Neural progenitor cell (in vitro differentiated cells): ENCODE measurements around the gene TMCO4. TPM values are rescaled to one million over a fixed set of nuclear protein-coding genes. Genes with fewer than 3 reads are reported as not detected.

Experiments used
- DNase-seq: peaks from one replicate; pipeline ENCODE4 v3.0.0-alpha.2; 2016; ENCODE audit warnings: low spot score
- H2AFZ ChIP-seq: fragments of 200-600 bp; sonication (generic); replicated peaks from 2 replicates; pipeline ENCODE4 v1.6.1; 2016; ENCODE audit warnings: antibody characterized with exemption
- H3F3A ChIP-seq: fragments of 200-600 bp; sonication (generic); 2 replicates; pipeline ENCODE4 v1.6.1; 2016; ENCODE audit warnings: antibody characterized with exemption, low read depth
- H3K27ac ChIP-seq: fragments of 200-600 bp; sonication (generic); 2 replicates; pipeline ENCODE4 v1.5.1; 2016; ENCODE audit warnings: mild to moderate bottlenecking
- H3K27me3 ChIP-seq: fragments of 200-600 bp; sonication (generic); 2 replicates; pipeline ENCODE4 v1.6.1; 2016; ENCODE audit warnings: mild to moderate bottlenecking, moderate library complexity
- H3K36me3 ChIP-seq: fragments of 200-600 bp; sonication (generic); 2 replicates; pipeline ENCODE4 v1.5.1; 2016
- H3K4me1 ChIP-seq: fragments of 200-600 bp; sonication (generic); 2 replicates; pipeline ENCODE4 v1.6.1; 2016; ENCODE audit warnings: mixed run types
- H3K4me2 ChIP-seq: fragments of 200-600 bp; sonication (generic); 2 replicates; pipeline ENCODE4 v1.6.1; 2016
- H3K4me3 ChIP-seq: fragments of 200-600 bp; sonication (generic); 2 replicates; pipeline ENCODE4 v1.5.1; 2016
- H3K79me2 ChIP-seq: fragments of 200-600 bp; sonication (generic); 2 replicates; pipeline ENCODE4 v1.6.1; 2016; ENCODE audit warnings: low read depth
- H3K9ac ChIP-seq: fragments of 200-600 bp; sonication (generic); 2 replicates; pipeline ENCODE4 v1.6.1; 2016
- H3K9me3 ChIP-seq: fragments of 200-600 bp; sonication (generic); 2 replicates; pipeline ENCODE4 v1.5.1; 2016; ENCODE audit warnings: low read depth
- H4K20me1 ChIP-seq: fragments of 200-600 bp; sonication (generic); 2 replicates; pipeline ENCODE4 v1.6.1; 2016; ENCODE audit warnings: low read depth
- H3K27ac Mint-ChIP-seq: 3 replicates; pipeline ENCODE4 v1.8.0; 2021; ENCODE audit warnings: mixed read lengths
- H3K27me3 Mint-ChIP-seq: 2 replicates; pipeline ENCODE4 v1.8.0; 2022; ENCODE audit warnings: low read depth, mild to moderate bottlenecking, inconsistent platforms, moderate library complexity, mixed read lengths; ENCODE audit not compliant: insufficient read depth
- H3K36me3 Mint-ChIP-seq: 3 replicates; pipeline ENCODE4 v1.8.0; 2021; ENCODE audit warnings: mixed read lengths
- H3K4me1 Mint-ChIP-seq: 3 replicates; pipeline ENCODE4 v1.8.0; 2021; ENCODE audit warnings: mixed read lengths
- H3K4me3 Mint-ChIP-seq: 3 replicates; pipeline ENCODE4 v1.8.0; 2021; ENCODE audit warnings: mild to moderate bottlenecking, moderate library complexity, mixed read lengths
- H3K9me3 Mint-ChIP-seq: 3 replicates; pipeline ENCODE4 v1.8.0; 2020; ENCODE audit warnings: mixed read lengths
- EZH2 ChIP-seq: fragments of 200-600 bp; sonication (generic); IDR thresholded peaks from 2 replicates; pipeline ENCODE4 v1.6.1; 2017; ENCODE audit warnings: antibody characterized with exemption, mild to moderate bottlenecking, moderate library complexity
- EZH2phosphoT487 ChIP-seq: fragments of 200-600 bp; sonication (generic); IDR thresholded peaks from 2 replicates; pipeline ENCODE4 v1.6.1; 2017; ENCODE audit warnings: antibody characterized with exemption
- total RNA-seq: library from RNA; depleted of rRNA; stranded (reverse); fragments of >200 nt; gene quantifications from 2 replicates; pipeline ENCODE4 v1.2.3, GENCODE V29; 2015; ENCODE audit warnings: low replicate concordance
- TF ChIP-seq, protein P1 (sequence below): fragments of 200-600 bp; sonication (generic); IDR thresholded peaks from 2 replicates; pipeline ENCODE4 v1.5.1; 2017; ENCODE audit warnings: antibody characterized with exemption, mild to moderate bottlenecking

Gene TMCO4
- total RNA-seq, 1 donor from 2014 or later, result 0.30 TPM

DNA sequence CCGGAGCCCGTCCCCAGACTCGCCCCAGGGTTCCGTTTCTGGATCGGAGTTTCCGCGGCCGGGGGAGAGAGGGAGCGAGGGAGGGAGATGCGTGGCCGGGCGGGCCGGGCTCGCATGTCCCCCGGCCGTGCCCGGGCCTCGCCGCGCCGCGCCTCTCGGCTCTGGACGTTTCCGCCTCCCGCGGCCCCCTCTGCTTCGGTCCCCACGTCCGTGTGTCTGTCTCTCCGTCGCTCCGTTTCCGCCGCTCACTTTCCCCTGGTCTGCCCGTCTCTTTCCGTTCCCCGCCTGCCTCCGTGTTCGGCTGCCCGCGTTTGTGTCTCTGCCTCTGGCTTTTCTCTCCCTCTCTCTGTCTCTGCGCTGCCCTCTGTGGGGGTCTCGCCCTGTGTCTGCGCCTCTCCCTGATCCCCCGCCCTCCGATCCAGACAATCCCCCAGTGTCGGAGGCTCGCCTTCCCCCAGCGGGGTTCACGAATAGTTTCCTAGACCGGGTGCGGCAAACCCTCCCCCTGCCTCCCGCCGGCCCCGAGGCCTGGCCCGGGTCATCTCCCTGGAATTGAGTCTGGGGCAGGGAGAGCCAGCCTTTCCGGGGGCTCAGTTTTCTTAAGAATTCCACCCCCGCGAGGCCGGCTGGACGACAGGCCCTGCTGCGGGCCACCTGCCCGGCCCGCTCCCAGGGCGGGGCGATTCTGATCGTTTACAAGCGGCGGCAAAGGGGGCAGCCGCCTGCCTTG, 154.9 kb downstream of the TMCO4 start:
- Histone ChIP-seq H3K9ac (no peak overlapping the region), H3K27ac (no peak overlapping the region), H2AFZ (peak overlapping the region; percentile 73), H3K4me2 (peak overlapping the region; percentile 95), H3K9me3 (no peaks in the 10 kb centered on the region), H4K20me1 (peaks cover 10% of the 10 kb centered on the region), H3K4me3 (peak overlapping the region; percentile 62), H3K27me3 (peaks cover 69% of the 10 kb centered on the region), H3K36me3 (no peaks in the 10 kb centered on the region), H3K79me2 (no peaks in the 10 kb centered on the region), H3K4me1 (peaks cover 31% of the 10 kb centered on the region), H3F3A (peaks cover 49% of the 10 kb centered on the region)
- Mint-ChIP-seq H3K4me3 (peak overlapping the region; percentile 94), H3K9me3 (no peaks in the 10 kb centered on the region), H3K27ac (no peak overlapping the region), H3K4me1 (peaks cover 29% of the 10 kb centered on the region), H3K36me3 (no peaks in the 10 kb centered on the region), H3K27me3 (peaks cover 31% of the 10 kb centered on the region)
- TF ChIP-seq EZH2, result peak; percentile 96
- TF ChIP-seq EZH2phosphoT487, result peak; percentile 87
- TF ChIP-seq, protein P1, sequence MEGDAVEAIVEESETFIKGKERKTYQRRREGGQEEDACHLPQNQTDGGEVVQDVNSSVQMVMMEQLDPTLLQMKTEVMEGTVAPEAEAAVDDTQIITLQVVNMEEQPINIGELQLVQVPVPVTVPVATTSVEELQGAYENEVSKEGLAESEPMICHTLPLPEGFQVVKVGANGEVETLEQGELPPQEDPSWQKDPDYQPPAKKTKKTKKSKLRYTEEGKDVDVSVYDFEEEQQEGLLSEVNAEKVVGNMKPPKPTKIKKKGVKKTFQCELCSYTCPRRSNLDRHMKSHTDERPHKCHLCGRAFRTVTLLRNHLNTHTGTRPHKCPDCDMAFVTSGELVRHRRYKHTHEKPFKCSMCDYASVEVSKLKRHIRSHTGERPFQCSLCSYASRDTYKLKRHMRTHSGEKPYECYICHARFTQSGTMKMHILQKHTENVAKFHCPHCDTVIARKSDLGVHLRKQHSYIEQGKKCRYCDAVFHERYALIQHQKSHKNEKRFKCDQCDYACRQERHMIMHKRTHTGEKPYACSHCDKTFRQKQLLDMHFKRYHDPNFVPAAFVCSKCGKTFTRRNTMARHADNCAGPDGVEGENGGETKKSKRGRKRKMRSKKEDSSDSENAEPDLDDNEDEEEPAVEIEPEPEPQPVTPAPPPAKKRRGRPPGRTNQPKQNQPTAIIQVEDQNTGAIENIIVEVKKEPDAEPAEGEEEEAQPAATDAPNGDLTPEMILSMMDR, result no peak
- DNase-seq, result peak; percentile 71

DNA sequence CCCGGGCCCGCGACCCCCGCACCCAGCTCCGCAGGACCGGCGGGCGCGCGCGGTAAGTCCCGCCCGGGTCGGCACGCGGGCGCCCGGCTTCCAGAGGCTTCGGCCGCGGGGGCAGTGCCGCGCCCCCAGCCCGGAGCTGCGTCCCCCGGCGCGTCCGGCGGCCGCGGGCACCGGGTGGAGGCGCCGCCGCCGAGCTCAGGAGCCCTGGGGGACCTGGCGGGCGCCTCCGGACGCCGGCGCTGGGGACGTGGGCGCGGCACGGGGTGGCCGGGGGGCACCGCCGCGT, 155.4 kb downstream of the TMCO4 start:
- H3K9me3 Mint-ChIP-seq, result no peaks in the 10 kb centered on the region

DNA sequence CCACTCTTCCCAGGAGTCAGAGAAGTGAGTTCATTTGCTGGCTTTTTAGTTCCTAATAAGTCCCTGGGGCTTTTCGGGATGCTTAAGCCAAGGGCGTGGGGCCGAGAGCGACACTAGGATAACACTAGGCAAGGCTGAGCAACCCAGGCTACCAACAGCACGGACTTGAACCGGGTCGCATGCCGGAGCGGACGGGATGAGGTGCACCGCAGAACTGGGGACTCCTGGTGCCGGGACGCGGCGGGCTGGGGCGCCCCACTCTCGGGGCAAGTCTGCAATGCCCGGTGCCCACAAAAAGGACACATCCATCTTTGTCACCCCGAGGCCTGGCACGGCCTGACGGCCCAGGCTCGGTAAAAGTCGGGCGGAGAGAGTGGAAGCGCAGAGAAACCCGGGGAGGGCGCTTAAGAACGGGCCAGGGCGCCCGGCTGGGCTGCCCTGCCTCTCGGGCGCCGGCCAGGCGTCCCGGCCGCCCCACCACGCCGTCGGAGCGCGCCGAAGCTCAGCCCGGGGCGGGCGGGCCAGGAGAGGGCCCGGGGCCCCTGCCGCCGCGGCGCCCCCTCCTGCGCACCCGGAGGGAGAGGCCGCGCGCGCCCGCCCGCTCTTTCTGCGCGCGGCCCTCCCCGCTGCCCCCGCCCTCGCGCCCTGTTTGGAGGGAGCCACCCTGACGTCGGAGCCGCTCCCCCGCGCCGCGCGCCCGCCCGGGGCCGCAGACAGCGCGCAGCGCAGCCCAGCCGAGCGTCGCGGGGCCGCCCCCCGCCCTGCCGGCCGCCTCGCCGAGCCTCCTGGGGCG, 155.9 kb downstream of the TMCO4 start, which contains the start of gene NBL1:
Gene NBL1, plus strand, starts transcription at position 710 of the 793 bp plus-strand sequence. CDS start 10,720 bp downstream, outside the sequence.
- peak; percentile 63 for DNase-seq
- H3K36me3 ChIP-seq, result no peaks in the 10 kb centered on the region
- peak within 1 kb of the TSS; percentile 95 for H3K4me2 ChIP-seq
- H3K27me3 Mint-ChIP-seq, result peaks cover 31% of the 10 kb centered on the region
- peaks cover 32% of the 10 kb centered on the region for H3K4me1 ChIP-seq
- H3K9ac ChIP-seq, result no peak within 1 kb of the TSS
- no peaks in the 10 kb centered on the region for H3K79me2 ChIP-seq
- no peak within 1 kb of the TSS for H3K27ac ChIP-seq
- H3K9me3 ChIP-seq, result no peaks in the 10 kb centered on the region
- H3K27me3 ChIP-seq, result peaks cover 69% of the 10 kb centered on the region
- H3F3A ChIP-seq, result peaks cover 51% of the 10 kb centered on the region
- no peaks in the 10 kb centered on the region for H3K36me3 Mint-ChIP-seq
- H3K4me3 Mint-ChIP-seq, result peak within 1 kb of the TSS; percentile 94
- TF ChIP-seq, protein P1, result no peak
- TF ChIP-seq EZH2phosphoT487 (peak; percentile 90), EZH2 (peak; percentile 91)
- H2AFZ ChIP-seq, result peak within 1 kb of the TSS; percentile 73
- peak within 1 kb of the TSS; percentile 62 for H3K4me3 ChIP-seq
- no peaks in the 10 kb centered on the region for H3K9me3 Mint-ChIP-seq
- H4K20me1 ChIP-seq, result peaks cover 10% of the 10 kb centered on the region
- no peak within 1 kb of the TSS for H3K27ac Mint-ChIP-seq
- H3K4me1 Mint-ChIP-seq, result peaks cover 29% of the 10 kb centered on the region

More for the DNA sequence above, 155.4 kb downstream of the TMCO4 start:
- Mint-ChIP-seq H3K4me1 (peaks cover 29% of the 10 kb centered on the region), H3K4me3 (no peak overlapping the region), H3K27ac (no peak overlapping the region), H3K36me3 (no peaks in the 10 kb centered on the region), H3K27me3 (peaks cover 31% of the 10 kb centered on the region)
- Histone ChIP-seq H3K27me3 (peaks cover 69% of the 10 kb centered on the region), H3K36me3 (no peaks in the 10 kb centered on the region), H3K9ac (no peak overlapping the region), H3K4me3 (peak overlapping the region; percentile 62), H3K9me3 (no peaks in the 10 kb centered on the region), H3K4me2 (peak overlapping the region; percentile 95), H3K4me1 (peaks cover 32% of the 10 kb centered on the region), H4K20me1 (peaks cover 10% of the 10 kb centered on the region), H3F3A (peaks cover 51% of the 10 kb centered on the region), H3K27ac (no peak overlapping the region), H2AFZ (peak overlapping the region; percentile 73), H3K79me2 (no peaks in the 10 kb centered on the region)
- DNase-seq, result peak; percentile 53
- TF ChIP-seq EZH2phosphoT487, result no peak
- no peak for TF ChIP-seq EZH2
- TF ChIP-seq, protein P1, result no peak
